Measurements from ENCODE around the gene MICAL1.

MICAL1 gene

GRCh38 chr6:109436041-109436440 lies 19.5 kb downstream of the MICAL1 start:
- DNase-seq (ENCODE audit: low spot score): no peak

GRCh38 chr6:109434456-109434855 lies 21.1 kb downstream of the MICAL1 start:
- DNase-seq (ENCODE audit: low spot score): no peak

GRCh38 chr6:109429496-109429895 lies 26.1 kb downstream of the MICAL1 start:
- no peak for DNase-seq (ENCODE audit: low spot score)

DNA sequence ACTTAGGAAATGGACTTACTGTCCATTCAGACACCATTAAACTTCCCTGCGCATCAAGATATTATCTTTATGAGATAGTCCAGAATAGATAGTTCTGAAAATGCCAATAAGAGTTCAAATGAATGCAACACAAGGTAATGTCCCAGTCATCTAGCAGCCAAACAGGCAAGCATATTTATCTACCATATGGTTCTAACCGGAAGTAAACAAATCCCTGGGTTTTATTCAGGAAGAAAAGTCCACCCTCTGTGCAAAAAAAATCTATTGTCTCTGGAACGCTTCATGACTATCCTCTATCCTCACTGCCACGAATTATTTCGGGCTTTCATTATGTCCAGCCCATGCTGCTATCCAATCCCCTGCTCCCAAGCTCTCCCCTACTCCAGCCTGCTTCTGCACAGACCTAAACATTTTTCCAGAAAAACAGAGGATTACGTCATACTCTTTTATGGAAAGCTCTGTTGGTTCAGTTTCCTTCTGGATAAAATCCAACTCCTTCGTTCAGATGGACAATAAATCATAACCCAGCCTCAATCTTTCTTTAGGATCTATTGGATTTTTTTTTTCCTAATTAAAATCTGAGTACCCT lies 26.6 kb downstream of the MICAL1 start:
- DNase-seq (ENCODE audit: low spot score): peak; percentile 56

- DNase-seq (ENCODE audit: low spot score): no peak
These were observed 30.6 kb downstream of the MICAL1 start for GRCh38 chr6:109424946-109425345.

- DNase-seq (ENCODE audit: low spot score): no peak
These were observed 34.4 kb downstream of the MICAL1 start for GRCh38 chr6:109421184-109421583.

DNA sequence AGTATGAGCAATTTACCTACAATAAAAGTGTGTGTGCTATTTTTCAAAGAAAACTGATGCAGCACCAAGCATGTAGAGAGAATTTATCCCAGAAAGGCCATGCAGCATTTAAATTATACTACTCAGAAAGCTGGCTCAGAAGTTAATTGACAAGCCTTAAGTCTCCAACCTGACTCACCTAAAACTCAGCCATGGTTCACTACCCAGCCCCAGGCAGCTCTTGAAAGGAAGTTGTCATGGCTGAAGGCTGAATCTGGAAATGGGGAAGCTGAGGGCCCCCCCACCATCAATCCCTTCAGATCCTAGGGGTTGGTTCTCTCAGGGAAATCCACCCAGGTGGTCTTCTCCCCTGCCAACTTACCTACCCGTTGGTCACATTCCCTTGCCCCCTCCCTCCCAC lies 34.8 kb downstream of the MICAL1 start:
- DNase-seq (ENCODE audit: low spot score): no peak

DNA sequence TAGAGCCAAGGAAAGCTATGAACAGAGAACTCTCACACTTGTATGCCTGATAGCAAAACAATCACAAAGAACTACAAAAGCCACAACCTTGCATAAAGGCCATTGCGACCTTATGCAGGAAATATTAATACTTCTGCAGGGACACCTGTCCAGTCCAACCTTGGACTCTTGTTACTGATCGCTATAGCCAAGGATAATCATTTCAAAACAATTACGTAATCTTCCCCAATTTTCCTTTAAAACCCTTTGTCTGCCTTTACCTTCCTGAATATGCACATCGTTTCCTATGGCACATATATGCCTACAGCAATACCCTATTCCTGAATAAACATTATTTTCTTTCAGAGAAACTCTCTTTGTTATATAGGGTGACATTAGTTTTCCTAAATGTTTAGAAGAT lies 37.9 kb downstream of the MICAL1 start:
- no peak for DNase-seq (ENCODE audit: low spot score)

DNA sequence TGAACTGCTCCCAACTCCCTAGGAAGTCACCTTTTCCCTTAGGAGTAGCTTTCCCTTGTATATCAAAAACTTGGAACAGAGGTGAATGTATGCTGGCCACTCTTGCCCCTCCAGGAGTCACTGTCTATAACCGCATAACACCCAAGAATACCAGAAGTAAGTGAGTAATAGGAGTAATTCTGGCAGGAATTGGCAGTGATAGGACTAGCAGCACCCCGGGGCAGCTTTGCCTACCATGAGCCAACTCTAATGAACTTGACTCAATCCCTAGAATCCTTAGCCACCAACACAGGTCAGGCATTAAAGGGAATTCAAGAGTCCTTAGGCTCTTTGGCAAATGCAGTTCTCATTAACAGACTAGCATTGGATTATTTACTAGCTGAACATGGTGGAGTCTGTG lies 44.5 kb downstream of the MICAL1 start:
- no peak for DNase-seq (ENCODE audit: low spot score)

DNA sequence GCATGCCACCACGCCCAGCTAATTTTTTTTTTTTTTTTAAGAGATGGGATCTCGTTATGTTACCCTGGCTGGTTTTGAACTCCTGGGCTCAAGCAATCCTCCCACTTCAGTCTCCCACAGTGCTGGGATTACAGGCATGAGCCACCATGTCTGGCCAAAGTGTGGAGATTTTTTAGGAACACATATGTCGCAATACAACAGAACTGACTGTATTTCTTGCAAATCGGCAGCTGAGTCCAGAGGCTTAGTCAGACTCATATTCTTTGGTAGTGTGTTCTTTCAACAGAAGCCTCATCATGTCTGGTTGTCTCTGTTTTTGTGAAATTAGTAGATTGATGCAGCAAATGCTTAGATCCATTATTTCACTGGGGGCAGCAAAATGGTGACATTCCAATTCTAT lies 49.4 kb downstream of the MICAL1 start:
- DNase-seq (ENCODE audit: low spot score): peak; percentile 72

GRCh38 chr6:109397020-109397419 lies 58.6 kb downstream of the MICAL1 start:
- DNase-seq (ENCODE audit: low spot score): peak; percentile 52

DNA sequence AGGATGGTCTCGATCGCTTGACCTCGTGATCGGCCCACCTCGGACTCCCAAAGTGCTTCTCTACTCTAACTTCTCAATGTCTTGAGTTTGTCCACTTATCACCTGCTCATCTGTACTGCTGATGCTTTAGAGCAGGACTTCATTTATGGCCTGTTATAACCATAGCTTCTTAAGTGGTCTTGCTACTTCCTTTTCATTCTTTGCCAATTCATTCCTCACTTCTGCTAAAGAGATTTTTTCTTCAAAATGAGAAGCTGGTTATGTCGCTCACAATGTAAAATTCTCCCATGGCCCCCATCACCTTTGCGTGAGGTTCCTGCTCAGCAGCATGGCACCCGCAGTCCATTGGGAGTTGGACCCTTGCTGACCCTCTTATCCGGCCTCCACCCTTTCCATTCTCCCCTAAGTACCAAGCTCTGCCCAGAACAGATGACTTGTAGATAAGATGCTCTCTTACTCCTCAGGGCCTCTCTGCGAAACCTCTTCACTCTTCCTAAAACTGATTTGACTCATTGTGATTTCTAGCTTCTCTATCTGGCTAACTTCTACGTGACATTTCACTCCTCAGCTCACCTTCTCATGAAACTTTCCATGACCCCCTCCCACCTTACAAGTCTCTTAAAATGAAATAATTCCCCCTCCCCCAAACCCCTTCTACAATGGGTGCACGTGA lies 59.4 kb downstream of the MICAL1 start:
- no peak for DNase-seq (ENCODE audit: low spot score)
